ENCODE measurements around the gene COPG1.

The COPG1 gene

GRCh38 chr3:129271674-129272073 is 22.3 kb downstream of the COPG1 start:
- no peak for TF ChIP-seq REST (IDR thresholded peaks at IDR 0.05; ENCODE audit: insufficient read depth in 1 of 2, low read depth in 2 of 2, low read length in 2 of 2)

GRCh38 chr3:129276385-129276784 is 27.0 kb downstream of the COPG1 start:
- TF ChIP-seq REST (IDR thresholded peaks at IDR 0.05; ENCODE audit: insufficient read depth in 1 of 2, low read depth in 2 of 2, low read length in 2 of 2) = no peak

GRCh38 chr3:129277829-129278271 is 28.4 kb downstream of the COPG1 start:
- TF ChIP-seq FOXP2 (optimal IDR thresholded peaks at IDR 0.05; ENCODE audit: borderline replicate concordance, extremely low read depth, extremely low read length, insufficient read depth) = no peak
- no peak for TF ChIP-seq POLR2AphosphoS5 (IDR thresholded peaks at IDR 0.05; ENCODE audit: low read depth, low read length)
- no peak for TF ChIP-seq REST (IDR thresholded peaks at IDR 0.05; ENCODE audit: insufficient read depth in 1 of 2, low read depth in 2 of 2, low read length in 2 of 2)
- no peak for TF ChIP-seq SIN3A (IDR thresholded peaks at IDR 0.05; ENCODE audit: borderline replicate concordance, insufficient read depth, low read length)
- TF ChIP-seq TAF1 (IDR thresholded peaks at IDR 0.05; ENCODE audit: borderline replicate concordance, insufficient read depth, low read length) = no peak

GRCh38 chr3:129278439-129278965 is 29.1 kb downstream of the COPG1 start, which contains the start of gene HMCES:
Gene HMCES (plus strand): TSS chr3:129278870. CDS start chr3:129279733, 863 bp downstream.
- TF ChIP-seq REST (IDR thresholded peaks at IDR 0.05; ENCODE audit: insufficient read depth in 1 of 2, low read depth in 2 of 2, low read length in 2 of 2) (no peak), TAF1 (IDR thresholded peaks at IDR 0.05; ENCODE audit: borderline replicate concordance, insufficient read depth, low read length) (no peak), FOXP2 (optimal IDR thresholded peaks at IDR 0.05; ENCODE audit: borderline replicate concordance, extremely low read depth, extremely low read length, insufficient read depth) (peak; percentile 86), POLR2AphosphoS5 (IDR thresholded peaks at IDR 0.05; ENCODE audit: low read depth, low read length) (peak; percentile 65), SIN3A (IDR thresholded peaks at IDR 0.05; ENCODE audit: borderline replicate concordance, insufficient read depth, low read length) (0 out of 2 replicates have a peak, but pooled peaks have one; percentile 32)

All from PFSK-1 (cell line).